Astrocyte (in vitro differentiated cells and primary cell): ENCODE data around the gene PLEKHG3. TPM values are rescaled to one million over a fixed set of nuclear protein-coding genes. Genes with fewer than 3 reads are reported as not detected.

Source experiments
- DNase-seq: peaks from one replicate; pipeline ENCODE4 v3.0.0-alpha.2; 2010; ENCODE audit warnings: low read depth
- FAIRE-seq: peaks from 2 replicates; lab custom pipeline; 2011; peaks lifted over from hg19 to GRCh38; lab: Jason Lieb, UNC
- H2AFZ ChIP-seq: 2 replicates; pipeline ENCODE4 v1.6.0; 2012; ENCODE audit warnings: low read depth, low read length, inconsistent platforms
- H3K27ac ChIP-seq: 2 replicates; pipeline ENCODE4 v1.5.1; 2011; ENCODE audit warnings: low read depth, low read length, inconsistent platforms
- H3K27me3 ChIP-seq: 2 replicates; pipeline ENCODE4 v1.6.0; 2011; ENCODE audit warnings: low read length, inconsistent platforms; ENCODE audit not compliant: insufficient read depth
- H3K36me3 ChIP-seq: 2 replicates; pipeline ENCODE4 v1.5.1; 2011; ENCODE audit warnings: low read length, inconsistent platforms; ENCODE audit not compliant: insufficient read depth
- H3K4me1 ChIP-seq: 2 replicates; pipeline ENCODE4 v1.5.1; 2011; ENCODE audit warnings: low read length, inconsistent platforms; ENCODE audit not compliant: insufficient read depth
- H3K4me2 ChIP-seq: 2 replicates; pipeline ENCODE4 v1.6.0; 2012; ENCODE audit warnings: low read length, inconsistent platforms
- H3K4me3 ChIP-seq: 2 replicates; pipeline ENCODE4 v1.5.1; 2011; ENCODE audit warnings: low read depth, mild to moderate bottlenecking, low read length, inconsistent platforms; ENCODE audit not compliant: insufficient read depth
- H3K79me2 ChIP-seq: 2 replicates; pipeline ENCODE4 v1.6.0; 2012; ENCODE audit warnings: mild to moderate bottlenecking, low read length, inconsistent platforms; ENCODE audit not compliant: insufficient read depth
- H3K9ac ChIP-seq: 2 replicates; pipeline ENCODE4 v1.6.0; 2012; ENCODE audit warnings: mild to moderate bottlenecking, low read length, inconsistent platforms
- H3K9me3 ChIP-seq: 2 replicates; pipeline ENCODE4 v1.5.1; 2012; ENCODE audit warnings: low read depth, mild to moderate bottlenecking, low read length, inconsistent platforms; ENCODE audit not compliant: insufficient read depth
- H4K20me1 ChIP-seq: 2 replicates; pipeline ENCODE4 v1.6.0; 2012; ENCODE audit warnings: low read length, inconsistent platforms; ENCODE audit not compliant: insufficient read depth
- H3K27ac Mint-ChIP-seq: one replicate; pipeline ENCODE4 v1.8.0; 2021; ENCODE audit warnings: mild to moderate bottlenecking, mixed read lengths; ENCODE audit not compliant: unreplicated experiment
- H3K27me3 Mint-ChIP-seq: one replicate; pipeline ENCODE4 v1.8.0; 2021; ENCODE audit warnings: low read depth, mixed read lengths; ENCODE audit not compliant: unreplicated experiment
- H3K36me3 Mint-ChIP-seq: one replicate; pipeline ENCODE4 v1.8.0; 2021; ENCODE audit warnings: low read depth, mixed read lengths; ENCODE audit not compliant: unreplicated experiment
- H3K4me1 Mint-ChIP-seq: one replicate; pipeline ENCODE4 v1.8.0; 2021; ENCODE audit warnings: low read depth, mixed read lengths; ENCODE audit not compliant: unreplicated experiment
- H3K4me3 Mint-ChIP-seq: one replicate; pipeline ENCODE4 v1.8.0; 2021; ENCODE audit warnings: mild to moderate bottlenecking, moderate library complexity, mixed read lengths; ENCODE audit not compliant: unreplicated experiment
- H3K9me3 Mint-ChIP-seq: one replicate; pipeline ENCODE4 v1.8.0; 2021; ENCODE audit warnings: mild to moderate bottlenecking, mixed read lengths; ENCODE audit not compliant: unreplicated experiment
- CTCF ChIP-seq: IDR thresholded peaks from 2 replicates; pipeline ENCODE4 v1.5.1; 2011; ENCODE audit warnings: low read depth, mild to moderate bottlenecking, inconsistent platforms, low read length, moderate library complexity; ENCODE audit not compliant: insufficient read depth
- EZH2 ChIP-seq: IDR thresholded peaks from 2 replicates; pipeline ENCODE4 v1.6.1; 2012; ENCODE audit warnings: mild to moderate bottlenecking, low read length, inconsistent platforms; ENCODE audit not compliant: insufficient read depth
- total RNA-seq: library from RNA; stranded (reverse); gene quantifications from 2 replicates; pipeline ENCODE4 v1.2.1, GENCODE V29; 2021

The PLEKHG3 gene
- total RNA-seq, 1 donor from 2014 or later: 98.6 TPM

- no peak overlapping the region for H3K27ac ChIP-seq
- H3K4me1 ChIP-seq: peaks cover 47% of the 10 kb centered on the region
- H2AFZ ChIP-seq: no peak overlapping the region
- peaks cover 78% of the 10 kb centered on the region for H3K79me2 ChIP-seq
- peaks cover 7% of the 10 kb centered on the region for H3K36me3 ChIP-seq
- no peak overlapping the region for H3K9ac ChIP-seq
- H3K27me3 ChIP-seq: no peaks in the 10 kb centered on the region
- peaks cover 41% of the 10 kb centered on the region for H4K20me1 ChIP-seq
- DNase-seq (no peak), FAIRE-seq (no peak)
- Mint-ChIP-seq H3K27me3 (no peaks in the 10 kb centered on the region), H3K4me3 (peak overlapping the region; percentile 24), H3K9me3 (no peaks in the 10 kb centered on the region), H3K27ac (no peak overlapping the region), H3K4me1 (peaks cover 58% of the 10 kb centered on the region), H3K36me3 (peaks cover 18% of the 10 kb centered on the region)
- no peak overlapping the region for H3K4me3 ChIP-seq
- no peaks in the 10 kb centered on the region for H3K9me3 ChIP-seq
- TF ChIP-seq EZH2 (no peak), CTCF (no peak)
- H3K4me2 ChIP-seq: no peak overlapping the region
Measured at GRCh38 chr14:64725261-64725815, 21.1 kb downstream of the PLEKHG3 start.

GRCh38 chr14:64725879-64726584 is 21.8 kb downstream of the PLEKHG3 start:
- peaks cover 52% of the 10 kb centered on the region for H3K4me1 Mint-ChIP-seq
- peak overlapping the region; percentile 58 for H3K4me2 ChIP-seq
- H3K9me3 Mint-ChIP-seq: no peaks in the 10 kb centered on the region
- no peaks in the 10 kb centered on the region for H3K9me3 ChIP-seq
- no peak overlapping the region for H3K27ac ChIP-seq
- peaks cover 71% of the 10 kb centered on the region for H3K79me2 ChIP-seq
- H3K27me3 ChIP-seq: no peaks in the 10 kb centered on the region
- H3K4me3 ChIP-seq: no peak overlapping the region
- H3K27me3 Mint-ChIP-seq: no peaks in the 10 kb centered on the region
- DNase-seq (no peak), FAIRE-seq (no peak)
- H3K36me3 Mint-ChIP-seq: peaks cover 17% of the 10 kb centered on the region
- H3K36me3 ChIP-seq: peaks cover 10% of the 10 kb centered on the region
- H3K27ac Mint-ChIP-seq: peak overlapping the region; percentile 71
- H4K20me1 ChIP-seq: peaks cover 41% of the 10 kb centered on the region
- H3K9ac ChIP-seq: no peak overlapping the region
- peaks cover 40% of the 10 kb centered on the region for H3K4me1 ChIP-seq
- peak overlapping the region; percentile 24 for H3K4me3 Mint-ChIP-seq
- H2AFZ ChIP-seq: no peak overlapping the region
- TF ChIP-seq CTCF (no peak), EZH2 (no peak)

- no peaks in the 10 kb centered on the region for H3K27me3 Mint-ChIP-seq
Measured at GRCh38 chr14:64726585-64726890, 22.3 kb downstream of the PLEKHG3 start.

More at GRCh38 chr14:64726585-64726890, 22.3 kb downstream of the PLEKHG3 start:
- FAIRE-seq: no peak
- Mint-ChIP-seq H3K27ac (peak overlapping the region; percentile 71), H3K4me1 (peaks cover 47% of the 10 kb centered on the region), H3K36me3 (peaks cover 19% of the 10 kb centered on the region), H3K4me3 (peak overlapping the region; percentile 40), H3K9me3 (no peaks in the 10 kb centered on the region)
- no peak overlapping the region for H3K4me3 ChIP-seq
- peaks cover 66% of the 10 kb centered on the region for H3K79me2 ChIP-seq
- peaks cover 35% of the 10 kb centered on the region for H3K4me1 ChIP-seq
- H3K9me3 ChIP-seq: no peaks in the 10 kb centered on the region
- peak overlapping the region; percentile 58 for H3K4me2 ChIP-seq
- TF ChIP-seq CTCF (no peak), EZH2 (no peak)
- H3K9ac ChIP-seq: no peak overlapping the region
- H3K27ac ChIP-seq: no peak overlapping the region
- no peaks in the 10 kb centered on the region for H3K27me3 ChIP-seq
- no peak overlapping the region for H2AFZ ChIP-seq
- H3K36me3 ChIP-seq: peaks cover 13% of the 10 kb centered on the region
- H4K20me1 ChIP-seq: peaks cover 41% of the 10 kb centered on the region
- peak; percentile 62 for DNase-seq
